Loucy (cell line): ENCODE data around the gene RAB35.

ENCODE experiments used
- H2AFZ ChIP-seq: fragments of 200-600 bp; sonication (generic); 2 replicates; pipeline ENCODE4 v1.6.0; 2016; ENCODE audit warnings: antibody characterized with exemption, mild to moderate bottlenecking, low read length, moderate library complexity
- H3F3A ChIP-seq: fragments of 200-600 bp; 2 replicates; pipeline ENCODE4 v1.6.0; 2016; ENCODE audit warnings: antibody characterized with exemption, low read depth, mild to moderate bottlenecking
- H3K27me3 ChIP-seq: fragments of 200-600 bp; sonication (generic); 2 replicates; pipeline ENCODE4 v1.6.1; 2014; ENCODE audit warnings: low read length, mild to moderate bottlenecking; ENCODE audit not compliant: insufficient read depth, poor library complexity, severe bottlenecking
- H3K36me3 ChIP-seq: fragments of 200-600 bp; sonication (generic); 2 replicates; pipeline ENCODE4 v1.6.1; 2016; ENCODE audit warnings: low read length; ENCODE audit not compliant: insufficient read depth
- H3K4me1 ChIP-seq: fragments of 200-600 bp; sonication (generic); 2 replicates; pipeline ENCODE4 v1.5.1; 2014; ENCODE audit warnings: low read length, mild to moderate bottlenecking; ENCODE audit not compliant: insufficient read depth, poor library complexity, severe bottlenecking
- H3K4me2 ChIP-seq: fragments of 200-600 bp; sonication (generic); 2 replicates; pipeline ENCODE4 v1.6.0; 2014; ENCODE audit warnings: antibody characterized with exemption, low read length, low read depth, mild to moderate bottlenecking; ENCODE audit not compliant: poor library complexity, severe bottlenecking
- H3K4me3 ChIP-seq: fragments of 200-600 bp; sonication (generic); 2 replicates; pipeline ENCODE4 v1.5.1; 2014; ENCODE audit warnings: low read length, mild to moderate bottlenecking, mixed read lengths; ENCODE audit not compliant: poor library complexity, severe bottlenecking
- H3K79me2 ChIP-seq: fragments of 200-600 bp; sonication (generic); 2 replicates; pipeline ENCODE4 v1.6.1; 2014; ENCODE audit warnings: low read length; ENCODE audit not compliant: insufficient read depth
- H3K9ac ChIP-seq: fragments of 200-600 bp; sonication (generic); 2 replicates; pipeline ENCODE4 v1.6.0; 2014; ENCODE audit warnings: mild to moderate bottlenecking, low read depth, low read length, moderate library complexity; ENCODE audit not compliant: poor library complexity, severe bottlenecking
- H3K9me2 ChIP-seq: fragments of 200-600 bp; sonication (generic); replicated peaks from 2 replicates; pipeline ENCODE4 v1.6.1; 2016; ENCODE audit warnings: low read depth, low read length, mixed read lengths
- H3K9me3 ChIP-seq: fragments of 200-600 bp; sonication (generic); 2 replicates; pipeline ENCODE4 v1.6.1; 2014; ENCODE audit warnings: mild to moderate bottlenecking, antibody characterized with exemption, low read length, low read depth; ENCODE audit not compliant: insufficient read depth
- H4K20me1 ChIP-seq: fragments of 200-600 bp; sonication (generic); 2 replicates; pipeline ENCODE4 v1.6.0; 2014; ENCODE audit warnings: antibody characterized with exemption, low read length, mild to moderate bottlenecking; ENCODE audit not compliant: insufficient read depth, poor library complexity, severe bottlenecking
- EZH2phosphoT487 ChIP-seq: fragments of 200-600 bp; IDR thresholded peaks from 2 replicates; pipeline ENCODE4 v1.6.1; 2018; ENCODE audit warnings: antibody characterized with exemption, mild to moderate bottlenecking, moderate library complexity, borderline replicate concordance
- TF ChIP-seq, protein P1 (sequence below): fragments of 200-600 bp; sonication (generic); conservative IDR thresholded peaks from 2 replicates; pipeline ENCODE4 v1.5.1; 2014; ENCODE audit warnings: mild to moderate bottlenecking, antibody characterized with exemption, low read length

Gene RAB35

DNA sequence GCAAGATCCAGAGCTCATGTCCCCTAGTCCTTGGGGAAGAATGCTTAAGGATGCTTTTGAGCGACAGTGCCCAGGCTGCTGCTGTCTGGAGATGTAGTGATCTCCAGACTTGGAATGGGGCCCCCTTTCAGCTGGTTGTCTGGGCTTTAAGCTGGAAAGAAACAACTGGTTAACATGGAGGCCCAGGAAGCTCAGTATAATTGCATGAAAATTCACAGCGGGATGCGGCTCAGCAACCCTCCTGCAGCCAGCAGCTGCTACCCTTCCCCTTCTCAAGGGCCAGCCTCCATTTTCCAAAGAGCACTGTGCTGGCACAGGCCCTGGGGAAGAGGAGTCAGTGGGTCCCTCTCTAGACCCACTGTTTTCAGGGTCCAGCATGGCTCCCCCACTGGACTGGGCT lies 26.3 kb downstream of the RAB35 start:
- H3K27me3 ChIP-seq = no peaks in the 10 kb centered on the region
- peaks cover 5% of the 10 kb centered on the region; the same call in 1 of the 2 replicates for H3K36me3 ChIP-seq
- H2AFZ ChIP-seq = no peak overlapping the region
- TF ChIP-seq, protein P1, sequence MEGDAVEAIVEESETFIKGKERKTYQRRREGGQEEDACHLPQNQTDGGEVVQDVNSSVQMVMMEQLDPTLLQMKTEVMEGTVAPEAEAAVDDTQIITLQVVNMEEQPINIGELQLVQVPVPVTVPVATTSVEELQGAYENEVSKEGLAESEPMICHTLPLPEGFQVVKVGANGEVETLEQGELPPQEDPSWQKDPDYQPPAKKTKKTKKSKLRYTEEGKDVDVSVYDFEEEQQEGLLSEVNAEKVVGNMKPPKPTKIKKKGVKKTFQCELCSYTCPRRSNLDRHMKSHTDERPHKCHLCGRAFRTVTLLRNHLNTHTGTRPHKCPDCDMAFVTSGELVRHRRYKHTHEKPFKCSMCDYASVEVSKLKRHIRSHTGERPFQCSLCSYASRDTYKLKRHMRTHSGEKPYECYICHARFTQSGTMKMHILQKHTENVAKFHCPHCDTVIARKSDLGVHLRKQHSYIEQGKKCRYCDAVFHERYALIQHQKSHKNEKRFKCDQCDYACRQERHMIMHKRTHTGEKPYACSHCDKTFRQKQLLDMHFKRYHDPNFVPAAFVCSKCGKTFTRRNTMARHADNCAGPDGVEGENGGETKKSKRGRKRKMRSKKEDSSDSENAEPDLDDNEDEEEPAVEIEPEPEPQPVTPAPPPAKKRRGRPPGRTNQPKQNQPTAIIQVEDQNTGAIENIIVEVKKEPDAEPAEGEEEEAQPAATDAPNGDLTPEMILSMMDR = no peak
- TF ChIP-seq EZH2phosphoT487 = no peak
- H3K4me2 ChIP-seq = no peak overlapping the region
- H3F3A ChIP-seq = no peaks in the 10 kb centered on the region
- no peaks in the 10 kb centered on the region for H3K9me2 ChIP-seq
- no peaks in the 10 kb centered on the region for H3K79me2 ChIP-seq
- no peak overlapping the region for H3K9ac ChIP-seq
- H3K4me3 ChIP-seq = no peak overlapping the region
- peaks cover 4% of the 10 kb centered on the region for H4K20me1 ChIP-seq
- peaks cover 20% of the 10 kb centered on the region for H3K4me1 ChIP-seq
- H3K9me3 ChIP-seq = no peaks in the 10 kb centered on the region

DNA sequence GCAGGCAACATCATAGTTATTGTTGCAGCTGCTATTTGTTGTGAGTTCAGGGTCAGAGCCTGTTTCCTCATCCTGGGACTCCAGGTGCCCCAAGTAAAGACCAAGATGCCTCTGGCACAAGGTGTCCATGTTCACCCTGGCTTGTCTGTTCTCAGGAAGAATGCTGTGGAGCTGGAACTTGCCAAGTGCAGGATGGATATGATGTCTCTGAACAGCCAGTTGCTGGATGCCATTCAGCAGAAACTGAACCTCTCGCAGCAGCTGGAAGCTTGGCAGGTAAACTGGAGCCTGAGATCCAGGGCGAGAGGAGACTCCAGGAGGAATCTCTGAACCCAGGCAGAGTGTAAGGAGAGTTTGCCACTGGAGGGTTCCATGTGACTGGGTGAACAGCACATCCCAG lies 26.8 kb downstream of the RAB35 start:
- Histone ChIP-seq H3K36me3 (peaks cover 4% of the 10 kb centered on the region; the same call in 1 of the 2 replicates), H3K9me2 (no peaks in the 10 kb centered on the region), H4K20me1 (peaks cover 4% of the 10 kb centered on the region)

GRCh38 chr12:120089105-120089504 lies 27.4 kb downstream of the RAB35 start:
- no peak overlapping the region for H3K4me2 ChIP-seq
- H4K20me1 ChIP-seq = no peaks in the 10 kb centered on the region
- H3K27me3 ChIP-seq = no peaks in the 10 kb centered on the region
- no peak overlapping the region for H3K4me3 ChIP-seq
- H3K9ac ChIP-seq = no peak overlapping the region
- H3K79me2 ChIP-seq = no peaks in the 10 kb centered on the region
- peaks cover 14% of the 10 kb centered on the region for H3K4me1 ChIP-seq
- H2AFZ ChIP-seq = no peak overlapping the region
- no peaks in the 10 kb centered on the region for H3F3A ChIP-seq
- H3K9me2 ChIP-seq = no peaks in the 10 kb centered on the region
- TF ChIP-seq, protein P1 = no peak
- TF ChIP-seq EZH2phosphoT487 = no peak
- no peaks in the 10 kb centered on the region for H3K36me3 ChIP-seq
- H3K9me3 ChIP-seq = no peaks in the 10 kb centered on the region

More for the DNA sequence above, 26.8 kb downstream of the RAB35 start:
- no peak overlapping the region for H2AFZ ChIP-seq
- no peak overlapping the region for H3K4me3 ChIP-seq
- TF ChIP-seq EZH2phosphoT487 = no peak
- TF ChIP-seq, protein P1 = no peak
- H3K9ac ChIP-seq = no peak overlapping the region
- H3F3A ChIP-seq = no peaks in the 10 kb centered on the region
- H3K4me2 ChIP-seq = no peak overlapping the region
- H3K9me3 ChIP-seq = no peaks in the 10 kb centered on the region
- H3K79me2 ChIP-seq = no peaks in the 10 kb centered on the region
- no peaks in the 10 kb centered on the region for H3K27me3 ChIP-seq
- peaks cover 20% of the 10 kb centered on the region for H3K4me1 ChIP-seq
